ENCODE data around the gene TRAF1. TPM values are rescaled to one million over a fixed set of nuclear protein-coding genes. Genes with fewer than 3 reads are reported as not detected.

The TRAF1 gene
- total RNA-seq, 1 experiment from 2014 or later: 1.4 TPM

DNA sequence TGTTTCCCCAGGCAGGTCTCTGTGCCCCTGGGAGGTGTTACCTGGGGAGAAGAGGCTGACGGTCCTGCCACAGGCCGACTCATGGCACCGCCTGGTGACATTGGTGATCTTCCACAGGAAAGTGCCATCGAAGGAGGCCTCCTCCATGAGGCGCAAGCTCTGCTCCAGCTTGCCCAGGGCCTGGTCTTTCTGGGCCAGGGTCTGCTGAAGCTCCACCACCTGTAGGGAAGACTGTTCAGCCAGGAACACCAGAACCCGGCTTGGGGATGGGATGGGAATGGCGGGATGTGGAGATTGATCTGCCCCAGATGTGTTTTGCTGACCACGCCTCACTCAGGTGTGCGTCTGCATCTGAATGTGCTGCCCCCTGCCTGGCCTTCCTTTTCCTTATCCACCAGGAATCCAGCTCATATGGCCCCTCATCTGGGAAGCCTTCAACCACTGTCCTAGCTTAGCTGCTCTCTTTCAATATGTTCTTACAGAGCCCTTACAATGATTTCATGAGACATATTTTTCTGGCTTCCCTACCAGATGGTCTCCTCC is 15.2 kb downstream of the TRAF1 start:
- no peaks in the 10 kb centered on the region for H3K27me3 Mint-ChIP-seq (ENCODE audit: low read depth)
- no peak overlapping the region for H3T11ph ChIP-seq (ENCODE audit: low read length)
- no peak overlapping the region for H3K56ac ChIP-seq (ENCODE audit: insufficient read length, low read depth, low read length)
- H3K79me2 ChIP-seq (ENCODE audit: insufficient read depth, low read length): no peaks in the 10 kb centered on the region
- H3K4me1 ChIP-seq (ENCODE audit: insufficient read depth, low read length): peaks cover 10% of the 10 kb centered on the region; the same call in 1 of the 2 replicates
- no peak overlapping the region for H3K14ac ChIP-seq (ENCODE audit: insufficient read depth, low read length)
- H3K27me3 ChIP-seq (ENCODE audit: insufficient read depth, low read length): no peaks in the 10 kb centered on the region
- no peaks in the 10 kb centered on the region for H3K79me1 ChIP-seq (ENCODE audit: insufficient read depth, low read depth, low read length, poor library complexity, severe bottlenecking)
- H3K9me3 ChIP-seq (ENCODE audit: control insufficient read depth, low read depth, low read length): no peaks in the 10 kb centered on the region
- no peak overlapping the region for H2AK5ac ChIP-seq (ENCODE audit: insufficient read length, low read length)
- no peak overlapping the region for H3K9ac ChIP-seq (ENCODE audit: extremely low read depth, insufficient read length, low read length)
- no peak overlapping the region for H2BK20ac ChIP-seq (ENCODE audit: low read depth, low read length, poor library complexity, severe bottlenecking)
- H3K4me1 Mint-ChIP-seq: peaks cover 24 to 38% of the 10 kb centered on the region in 2 experiments
- H3K27ac ChIP-seq (ENCODE audit: insufficient read length, low read depth, low read length): no peak overlapping the region
- H3K18ac ChIP-seq (ENCODE audit: insufficient read length, low read depth, low read length): no peak overlapping the region
- no peak overlapping the region for H3K4ac ChIP-seq (ENCODE audit: low read depth, low read length)
- H3K27ac Mint-ChIP-seq: peak overlapping the region in 1 of 3 experiments; percentile 76; a peak in 2 of 7 replicates
- TF ChIP-seq, protein P1, sequence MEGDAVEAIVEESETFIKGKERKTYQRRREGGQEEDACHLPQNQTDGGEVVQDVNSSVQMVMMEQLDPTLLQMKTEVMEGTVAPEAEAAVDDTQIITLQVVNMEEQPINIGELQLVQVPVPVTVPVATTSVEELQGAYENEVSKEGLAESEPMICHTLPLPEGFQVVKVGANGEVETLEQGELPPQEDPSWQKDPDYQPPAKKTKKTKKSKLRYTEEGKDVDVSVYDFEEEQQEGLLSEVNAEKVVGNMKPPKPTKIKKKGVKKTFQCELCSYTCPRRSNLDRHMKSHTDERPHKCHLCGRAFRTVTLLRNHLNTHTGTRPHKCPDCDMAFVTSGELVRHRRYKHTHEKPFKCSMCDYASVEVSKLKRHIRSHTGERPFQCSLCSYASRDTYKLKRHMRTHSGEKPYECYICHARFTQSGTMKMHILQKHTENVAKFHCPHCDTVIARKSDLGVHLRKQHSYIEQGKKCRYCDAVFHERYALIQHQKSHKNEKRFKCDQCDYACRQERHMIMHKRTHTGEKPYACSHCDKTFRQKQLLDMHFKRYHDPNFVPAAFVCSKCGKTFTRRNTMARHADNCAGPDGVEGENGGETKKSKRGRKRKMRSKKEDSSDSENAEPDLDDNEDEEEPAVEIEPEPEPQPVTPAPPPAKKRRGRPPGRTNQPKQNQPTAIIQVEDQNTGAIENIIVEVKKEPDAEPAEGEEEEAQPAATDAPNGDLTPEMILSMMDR (conservative IDR thresholded peaks at IDR 0.05): peak; percentile 29; the same call in 1 of the 3 replicates
- no peak overlapping the region for H2AFZ ChIP-seq (ENCODE audit: low read length)
- H4K91ac ChIP-seq (ENCODE audit: insufficient read length, low read depth, low read length): no peak overlapping the region
- no peak overlapping the region for H3K23ac ChIP-seq (ENCODE audit: insufficient read length, low read depth, low read length)
- no peak overlapping the region for H2BK12ac ChIP-seq (ENCODE audit: insufficient read length, low read depth, low read length)
- WGBS (ENCODE audit: extremely low coverage, insufficient read length, low lambda C conversion rate): no CpG with 5 or more reads among the region's 9 CpGs
- no peak overlapping the region for H3K4me3 Mint-ChIP-seq
- H4K5ac ChIP-seq (ENCODE audit: insufficient read length, low read depth, low read length): no peak overlapping the region
- H3K9me3 Mint-ChIP-seq: no peaks in the 10 kb centered on the region; a peak in 1 of 5 replicates
- H4K8ac ChIP-seq (replicated peaks; ENCODE audit: insufficient read length, low read depth, low read length): no peak overlapping the region
- H2BK5ac ChIP-seq (ENCODE audit: insufficient read length, low read length): no peak overlapping the region
- H3K23me2 ChIP-seq (ENCODE audit: insufficient read length, low read depth, low read length, poor library complexity, severe bottlenecking): no peaks in the 10 kb centered on the region
- H3K4me2 ChIP-seq (ENCODE audit: insufficient read depth, insufficient read length, low read length): no peak overlapping the region
- no peak overlapping the region for H2BK15ac ChIP-seq (ENCODE audit: low read depth, low read length)
- no peaks in the 10 kb centered on the region for H3K36me3 Mint-ChIP-seq (ENCODE audit: insufficient read depth in 1 of 3, low read depth in 3 of 3)
- no peaks in the 10 kb centered on the region for H4K20me1 ChIP-seq (ENCODE audit: control insufficient read depth, insufficient read depth, insufficient read length)
- H2BK120ac ChIP-seq (ENCODE audit: low read depth, low read length, poor library complexity, severe bottlenecking): no peak overlapping the region
- DNase-seq: peak; percentile 58
